HG03460 (cell line): Measurements from ENCODE around the gene FER1L5.

ENCODE experiments used
- ATAC-seq: cut with Tn5 transposase; IDR thresholded peaks from one replicate; pipeline ENCODE4 v1.9.1; 2021; ENCODE audit not compliant: unreplicated experiment

FER1L5 gene

DNA sequence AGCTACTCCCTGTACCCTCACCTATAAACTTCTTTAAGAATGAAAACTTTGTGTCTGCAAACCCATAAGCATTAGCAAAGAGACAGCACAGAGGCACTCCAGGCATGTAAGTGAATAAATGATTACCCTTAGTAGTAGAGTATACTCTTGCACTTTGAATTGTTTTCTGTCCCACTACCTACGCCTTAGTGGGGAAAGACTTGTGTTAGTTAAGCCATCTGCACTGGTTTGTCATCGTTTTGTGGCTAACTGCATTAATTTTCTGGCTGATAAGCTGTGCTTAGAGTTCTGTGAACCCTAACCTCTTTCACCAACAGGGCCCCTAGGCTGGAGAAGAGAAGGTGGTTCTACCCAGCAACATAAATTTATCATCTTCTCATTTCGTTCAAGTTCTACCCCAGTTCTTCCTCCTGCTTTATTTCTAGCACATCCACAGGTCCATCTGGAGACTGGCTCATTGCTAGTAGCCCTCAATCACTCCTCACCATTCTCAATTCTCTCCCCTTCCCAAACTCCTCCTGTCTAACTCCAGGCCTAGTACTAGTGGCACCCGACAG, 96.6 kb downstream of the FER1L5 start:
- ATAC-seq: no peak

DNA sequence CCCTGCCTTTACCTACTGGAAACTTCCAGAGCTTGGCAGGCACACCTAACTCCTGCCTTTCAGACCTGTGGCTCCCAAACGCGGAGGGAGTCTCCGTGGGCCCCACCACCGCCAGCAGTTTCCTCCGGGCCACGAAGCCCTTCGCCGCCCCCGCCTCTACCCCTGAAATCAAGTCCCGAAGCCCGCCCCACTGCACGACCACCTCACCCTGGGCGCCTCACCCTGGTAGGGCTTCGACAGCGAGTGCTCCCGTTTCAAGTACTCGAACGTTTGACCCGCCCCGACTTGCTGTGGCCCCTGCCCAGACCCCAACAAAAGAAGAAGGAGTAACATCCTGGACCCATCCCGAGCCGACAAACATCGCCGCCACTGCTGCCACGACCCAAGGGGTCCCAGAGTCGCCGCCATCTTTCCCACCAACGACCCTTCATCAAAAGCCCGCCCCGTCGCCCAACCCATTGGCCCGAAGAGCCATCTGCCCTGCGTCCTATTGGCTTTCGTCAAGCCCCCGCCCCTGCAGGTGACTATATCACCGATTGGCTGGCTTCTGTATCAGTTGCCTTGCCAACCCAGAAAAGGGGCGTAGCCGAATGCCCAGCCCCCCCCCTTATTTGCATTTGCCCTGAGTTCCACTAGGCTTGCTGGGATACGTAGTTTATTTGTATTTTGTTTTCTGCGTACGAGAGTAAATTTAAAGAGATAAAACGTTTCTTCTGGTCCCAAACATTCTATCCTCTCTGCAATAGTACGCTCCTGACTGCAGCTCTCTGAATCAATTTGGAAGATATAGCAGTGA, 97.3 kb downstream of the FER1L5 start, which contains the start of gene LMAN2L:
TSS of gene LMAN2L (minus strand) at position 432 of the 796 bp plus-strand sequence. CDS start at position 408, 24 bp downstream.
- peak; percentile 99 for ATAC-seq

DNA sequence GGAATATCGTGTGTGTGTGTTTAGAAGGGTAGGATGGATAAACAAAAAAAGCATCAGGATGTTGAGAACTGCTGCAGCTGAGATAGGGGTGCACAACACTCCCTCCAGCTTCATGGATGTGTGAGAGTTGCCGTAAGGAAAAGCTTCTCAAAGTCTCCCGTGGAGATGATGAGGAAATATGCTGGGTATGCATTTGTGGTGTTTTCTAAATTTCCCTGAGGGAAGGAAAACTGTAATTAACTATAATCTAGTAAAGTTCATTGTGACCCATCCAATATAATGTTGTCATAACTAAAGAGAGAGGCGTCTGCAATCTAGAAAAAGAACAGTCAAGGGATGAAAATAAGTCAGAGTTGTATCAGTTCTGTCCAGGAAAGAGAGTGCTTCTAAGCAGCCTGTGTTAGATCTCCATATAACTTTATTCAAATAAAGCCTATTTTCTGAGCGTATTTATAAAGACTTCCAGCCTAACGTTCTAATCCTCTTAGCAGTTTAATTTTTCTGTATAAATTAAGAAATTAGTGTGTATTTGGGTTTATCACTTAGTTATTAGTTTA, 104.6 kb downstream of the FER1L5 start:
- no peak for ATAC-seq

DNA sequence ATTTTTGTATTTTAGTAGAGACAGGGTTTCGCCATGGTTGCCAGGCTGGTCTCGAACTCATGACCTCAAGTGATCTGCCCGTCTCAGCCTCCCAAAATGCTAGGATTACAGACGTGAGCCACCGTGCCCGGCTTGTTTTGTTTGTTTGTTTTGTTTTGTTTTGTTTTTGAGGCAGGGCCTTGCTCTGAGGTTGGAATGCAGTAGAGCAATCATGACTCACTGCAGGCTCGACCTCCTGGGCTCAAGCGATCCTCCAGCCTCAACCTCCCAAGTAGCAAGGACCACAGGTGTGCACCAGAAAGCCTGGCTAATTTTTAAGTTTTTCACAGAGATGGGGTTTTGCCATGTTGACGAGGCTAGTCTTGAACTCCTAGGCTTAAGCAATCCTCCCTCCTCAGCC, 109.2 kb downstream of the FER1L5 start:
- no peak for ATAC-seq

DNA sequence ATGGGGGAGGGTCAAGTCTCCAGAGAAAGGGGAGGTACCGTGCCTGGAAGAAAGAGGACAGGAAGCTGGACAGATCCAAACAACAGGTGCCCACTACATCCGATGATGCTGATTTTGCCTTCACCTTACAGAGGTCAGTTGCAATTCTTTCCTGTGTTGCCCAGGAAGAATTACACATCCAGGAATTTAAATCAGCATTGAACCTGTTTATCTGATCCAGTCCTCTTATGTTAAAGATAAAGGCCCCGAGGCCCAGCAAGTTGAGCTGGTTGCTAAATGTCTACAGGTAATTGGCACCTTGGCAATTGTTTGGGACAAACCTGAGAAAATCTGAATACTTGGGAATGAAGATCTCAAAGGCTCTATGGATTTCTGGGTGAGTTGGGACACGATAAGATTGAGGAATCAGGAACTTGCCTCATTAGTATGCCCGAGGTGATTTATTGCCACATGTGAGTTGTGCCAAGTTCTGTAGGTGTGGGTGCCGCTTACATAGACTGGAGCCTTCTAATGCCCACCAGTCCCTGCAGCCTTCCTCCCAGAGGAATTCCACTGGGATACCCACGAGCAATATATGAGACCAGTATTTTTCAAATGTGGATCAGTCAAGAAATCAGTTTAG, 111.2 kb downstream of the FER1L5 start:
- ATAC-seq: no peak

DNA sequence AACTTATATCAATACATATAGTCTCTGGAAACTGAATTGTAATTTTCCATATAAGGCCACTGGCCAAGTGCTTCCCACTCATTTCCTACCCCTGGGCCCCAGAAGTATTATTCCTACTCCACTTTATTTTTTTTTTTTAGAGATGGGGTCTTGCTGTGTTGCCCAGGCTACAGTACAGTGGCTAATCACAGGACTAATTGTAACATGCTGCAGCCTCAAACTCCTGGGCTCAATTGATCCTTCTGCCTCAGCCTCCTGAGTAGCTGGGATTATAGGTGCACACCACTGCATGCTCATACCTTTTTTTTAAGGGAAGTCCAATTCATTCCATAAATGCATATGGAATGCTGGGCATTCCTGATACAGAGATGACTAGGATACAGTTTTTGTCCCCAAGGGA, 111.8 kb downstream of the FER1L5 start:
- ATAC-seq: no peak
